ENCODE results near the gene TMEM30B.

DNA sequence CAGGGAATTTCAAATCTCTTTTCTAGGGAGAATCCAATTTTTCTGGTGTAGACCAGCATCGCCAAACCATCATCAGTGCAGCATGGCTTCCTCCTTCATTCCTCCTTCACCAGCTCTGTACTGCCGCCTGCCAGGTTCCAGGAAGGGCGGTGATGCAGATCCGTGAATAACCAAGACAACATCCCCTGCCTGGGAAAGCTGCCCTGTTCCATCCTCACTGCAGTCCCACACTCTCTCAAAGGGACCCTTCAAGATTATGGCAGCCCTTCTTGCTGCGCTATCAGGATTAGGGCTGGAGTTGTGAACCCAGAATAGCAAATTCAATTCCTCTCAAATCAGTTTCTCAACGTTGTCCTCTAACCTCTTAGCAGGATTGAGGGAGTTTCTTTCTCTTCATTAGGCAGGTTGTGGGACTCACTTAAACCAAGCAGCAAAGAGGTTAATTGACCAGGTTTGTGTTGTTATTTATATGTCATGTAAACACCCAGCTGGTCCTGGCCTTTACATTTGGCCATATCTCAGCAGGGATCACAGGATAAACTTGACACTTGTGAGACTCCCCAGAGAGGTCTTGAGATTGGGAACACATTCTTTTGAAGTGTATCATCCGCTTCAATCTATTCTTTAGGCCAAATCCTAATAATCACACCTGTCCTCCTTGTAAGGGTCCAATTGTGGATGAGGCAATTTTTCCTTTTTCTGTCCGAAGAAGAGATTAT, 26.2 kb downstream of the TMEM30B start:
- TF ChIP-seq EP300 (IDR thresholded peaks at IDR 0.05) = no peak
- TF ChIP-seq CTCF (IDR thresholded peaks at IDR 0.05) = no peak
- TF ChIP-seq POLR2AphosphoS5 (IDR thresholded peaks at IDR 0.05) = no peak
